Kidney glomerular epithelial cell (primary cell): ENCODE measurements around the gene RIBC2.
"Not testable (repeated sequence)": the region's sequence is repeated elsewhere in the genome, so short reads cannot be mapped to it uniquely, and the experiment has no call there.

Experiments used
- DNase-seq: peaks from one replicate; lab custom pipeline; 2025; lab: John Stamatoyannopoulos, UW

RIBC2 gene

DNA sequence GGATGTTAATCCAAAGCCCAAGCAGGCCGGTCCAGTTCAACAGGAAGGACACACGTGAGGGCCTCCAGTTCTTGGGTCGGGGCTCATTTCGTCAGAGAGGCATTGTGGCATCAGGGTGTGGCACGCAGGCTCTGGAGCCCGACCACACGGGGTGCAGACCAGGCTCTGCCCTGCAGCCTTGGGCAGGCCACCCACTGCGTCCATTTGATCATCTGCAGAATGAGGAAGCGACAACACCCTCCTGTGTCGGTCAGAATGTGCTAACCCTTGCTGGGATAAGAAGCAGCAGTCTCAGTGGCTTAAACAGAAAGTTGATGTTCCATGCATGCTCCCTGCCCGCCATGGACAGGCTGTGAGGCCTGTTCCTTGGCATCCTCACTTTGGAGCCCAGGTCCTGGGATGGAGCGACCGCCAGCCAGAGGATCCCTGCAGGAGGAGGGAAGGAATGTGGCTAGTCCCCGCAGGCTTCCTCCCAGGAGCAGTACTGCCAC lies 10.8 kb downstream of the RIBC2 start:
- no peak for DNase-seq

DNA sequence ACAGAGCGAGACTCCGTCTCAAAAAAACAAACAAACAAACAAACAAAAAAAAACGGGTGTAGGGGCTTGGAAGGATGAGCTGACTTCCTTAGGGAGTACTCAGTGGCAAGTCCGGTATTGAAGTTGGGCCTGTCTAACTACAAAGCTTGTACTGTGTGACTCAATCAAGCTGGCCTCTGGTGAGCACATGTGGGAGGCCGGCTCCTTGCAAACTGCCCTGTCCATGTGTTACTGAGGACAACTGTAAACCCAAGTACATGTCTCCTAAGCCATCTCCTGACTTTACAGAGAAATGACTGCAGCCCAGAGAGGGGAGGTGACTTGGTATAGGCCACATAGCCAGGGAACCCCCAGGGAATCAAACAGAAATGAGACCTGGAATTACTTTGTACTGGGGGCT lies 11.6 kb downstream of the RIBC2 start:
- no peak for DNase-seq

DNA sequence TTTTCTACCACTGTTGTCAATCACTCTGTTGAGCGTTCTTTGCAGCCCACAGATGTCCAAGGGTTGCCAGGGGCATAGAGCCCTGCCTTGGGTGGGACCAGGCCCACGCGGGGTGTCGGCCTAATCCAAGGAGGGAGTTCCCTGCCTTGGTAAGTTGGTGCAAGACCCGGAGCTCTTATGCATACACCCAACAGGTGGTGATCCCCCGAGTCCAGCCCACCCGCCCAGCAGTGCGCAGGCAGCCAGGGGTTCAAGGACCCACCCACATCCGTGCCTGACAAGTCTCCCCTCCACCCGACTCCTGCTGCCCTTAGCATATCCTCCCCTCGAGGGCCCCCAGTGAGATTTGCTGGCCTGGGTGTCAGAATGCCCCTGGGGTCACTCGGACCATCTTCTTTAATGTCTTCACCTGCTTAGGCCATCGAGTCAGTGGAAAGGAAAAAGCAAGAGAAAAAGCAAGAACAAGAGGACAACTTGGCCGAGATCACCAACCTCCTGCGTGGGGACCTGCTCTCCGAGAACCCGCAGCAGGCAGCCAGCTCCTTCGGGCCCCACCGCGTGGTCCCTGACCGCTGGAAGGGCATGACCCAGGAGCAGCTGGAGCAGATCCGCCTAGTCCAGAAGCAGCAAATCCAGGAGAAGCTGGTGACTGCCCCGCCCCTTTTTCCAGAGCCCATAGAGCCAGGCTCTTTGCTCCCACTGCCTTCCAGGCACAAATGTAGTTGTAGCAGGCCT lies 12.2 kb downstream of the RIBC2 start:
- no peak for DNase-seq

DNA sequence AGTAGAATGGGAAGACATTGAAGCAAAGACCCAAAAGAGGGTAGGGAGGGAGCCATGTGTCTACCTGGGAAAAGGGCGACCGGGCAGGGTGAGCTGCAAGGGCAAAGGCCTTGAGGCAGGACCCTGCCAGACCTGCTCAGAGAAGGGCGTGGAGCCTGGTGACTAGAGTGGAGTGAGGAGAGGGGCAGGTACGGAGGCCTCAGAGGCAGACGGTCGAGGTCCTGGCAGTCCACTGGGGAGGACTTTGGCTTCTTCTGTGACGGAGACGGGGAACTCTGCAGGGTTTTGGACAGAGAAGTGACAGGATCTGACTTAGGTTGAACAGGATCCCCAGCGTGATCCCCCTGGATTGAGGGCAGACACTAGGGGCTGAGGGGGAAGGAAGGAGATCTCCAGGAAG lies 12.9 kb downstream of the RIBC2 start:
- DNase-seq, result no peak

DNA sequence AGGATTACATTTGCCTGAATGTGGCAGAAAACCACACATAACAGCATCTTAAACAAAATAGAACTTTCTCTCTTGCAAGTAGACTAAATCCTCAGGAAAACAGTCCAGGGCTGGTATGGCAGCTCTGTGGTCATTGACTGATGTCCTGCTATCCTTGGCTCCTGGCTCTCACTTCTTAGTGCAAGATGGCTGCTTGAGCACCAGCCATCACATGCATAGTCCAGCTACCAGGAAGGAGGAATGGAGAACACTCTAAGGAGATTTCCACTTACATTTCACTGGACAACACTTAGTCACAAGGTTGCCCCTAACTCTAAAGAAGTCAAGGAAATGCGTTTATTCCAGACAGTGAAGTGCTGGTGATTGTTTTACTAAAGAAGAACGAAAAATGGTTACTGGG lies 13.6 kb downstream of the RIBC2 start:
- no peak for DNase-seq

DNA sequence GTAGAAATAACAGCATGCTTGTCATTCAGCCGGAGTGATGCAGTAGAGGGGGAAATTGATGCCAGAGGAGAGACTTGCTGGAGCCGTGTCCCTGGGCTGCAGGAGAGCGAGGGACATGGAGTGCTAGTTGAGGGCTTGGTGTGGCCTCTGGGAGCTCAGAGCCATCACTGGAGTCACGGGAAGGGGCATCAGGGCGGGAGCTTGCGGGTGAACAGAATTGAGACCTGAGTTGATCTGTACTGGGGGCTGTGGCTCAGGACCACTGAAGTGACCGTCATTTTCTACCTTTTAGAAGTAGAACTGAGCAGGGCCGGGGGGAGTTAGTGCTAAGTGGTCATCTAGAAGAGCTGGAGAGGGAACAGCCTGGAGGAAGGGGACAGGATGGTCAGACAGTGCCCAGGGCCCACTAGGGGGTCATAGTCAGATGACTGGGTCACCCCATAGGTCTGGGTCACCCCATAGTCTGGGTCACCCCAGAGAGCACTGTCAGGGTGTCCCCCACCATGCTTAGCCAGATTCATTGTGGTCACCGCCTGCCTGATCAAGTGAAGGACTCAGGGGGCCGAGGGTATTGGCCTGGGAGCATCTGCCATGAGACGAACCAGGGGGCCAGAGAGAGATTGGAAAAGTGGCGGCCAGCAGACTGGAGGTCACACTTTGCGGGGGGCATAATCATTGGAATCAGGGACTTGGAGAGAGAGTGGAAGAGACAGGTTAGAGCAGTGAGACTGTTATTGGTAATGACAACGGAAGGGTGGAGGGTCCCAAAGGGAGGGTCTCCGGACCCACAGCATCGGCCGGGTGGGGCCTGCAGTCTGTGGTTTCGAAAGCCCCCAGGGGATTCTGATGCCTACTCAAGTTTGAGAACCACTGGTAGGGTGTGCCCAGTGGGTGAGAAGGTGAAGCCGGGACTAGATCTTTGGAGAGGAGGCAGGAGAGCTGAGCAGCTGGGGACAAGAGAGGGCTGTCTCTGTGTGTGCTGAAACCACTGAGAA lies 15.2 kb downstream of the RIBC2 start:
- DNase-seq, result no peak

DNA sequence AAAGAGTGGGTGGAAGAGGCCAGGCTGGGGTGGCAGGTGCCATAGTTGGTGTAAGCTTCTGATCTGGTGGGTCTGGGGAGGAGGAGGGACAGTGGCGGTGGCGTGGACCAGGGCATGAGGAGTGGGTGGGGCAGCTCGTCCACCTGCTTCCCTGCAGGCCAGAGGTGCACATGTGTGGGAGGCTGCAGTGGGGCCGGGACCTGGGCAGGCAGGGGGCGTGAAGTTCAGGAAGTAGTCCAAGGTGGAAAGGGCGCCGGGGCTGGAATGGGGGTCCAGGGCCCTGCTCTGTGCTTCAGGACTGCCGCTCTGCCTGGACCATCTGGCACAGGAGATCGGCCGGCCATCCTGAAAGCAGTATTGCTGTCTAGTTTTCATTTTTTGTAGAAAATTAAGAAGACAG lies 15.9 kb downstream of the RIBC2 start:
- no peak for DNase-seq

DNA sequence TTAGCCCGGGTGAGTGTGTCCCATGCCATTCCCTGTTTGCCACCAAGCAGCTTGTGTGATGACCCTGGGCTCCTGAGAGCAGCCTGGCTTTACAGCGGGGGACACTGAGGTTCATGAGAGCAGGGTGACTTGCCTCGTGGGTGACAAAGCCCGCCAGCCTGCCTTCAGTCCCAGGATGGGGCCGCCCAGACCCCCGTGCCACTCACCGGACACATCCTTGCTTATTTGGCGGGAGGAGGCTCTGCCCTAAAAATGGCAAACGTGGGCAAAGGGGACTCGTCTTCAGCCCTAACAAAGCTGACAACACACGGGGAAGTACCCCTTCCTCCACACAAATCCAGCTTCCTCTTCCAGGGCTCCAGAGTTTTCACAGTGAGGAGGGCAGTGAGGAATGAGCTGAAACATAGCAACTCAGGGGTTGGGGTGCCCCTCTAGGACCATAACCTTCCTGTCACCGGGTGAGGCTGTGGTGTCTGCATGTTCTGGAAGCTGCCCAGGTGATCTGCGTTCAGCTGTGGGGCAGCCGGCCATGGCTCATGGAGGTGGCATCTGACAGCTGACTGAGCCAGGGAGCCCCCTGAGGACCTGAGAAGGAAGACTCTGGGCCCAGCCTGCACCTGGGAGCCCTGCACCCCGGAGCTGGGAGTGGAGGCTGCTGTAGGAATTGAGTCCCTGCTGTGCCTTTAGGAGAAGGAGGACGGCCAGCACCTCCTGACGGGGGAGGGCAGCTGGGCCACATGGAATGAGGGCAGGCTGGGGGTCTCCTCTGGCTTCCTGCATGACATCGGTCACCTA lies 16.7 kb downstream of the RIBC2 start:
- no peak for DNase-seq

DNA sequence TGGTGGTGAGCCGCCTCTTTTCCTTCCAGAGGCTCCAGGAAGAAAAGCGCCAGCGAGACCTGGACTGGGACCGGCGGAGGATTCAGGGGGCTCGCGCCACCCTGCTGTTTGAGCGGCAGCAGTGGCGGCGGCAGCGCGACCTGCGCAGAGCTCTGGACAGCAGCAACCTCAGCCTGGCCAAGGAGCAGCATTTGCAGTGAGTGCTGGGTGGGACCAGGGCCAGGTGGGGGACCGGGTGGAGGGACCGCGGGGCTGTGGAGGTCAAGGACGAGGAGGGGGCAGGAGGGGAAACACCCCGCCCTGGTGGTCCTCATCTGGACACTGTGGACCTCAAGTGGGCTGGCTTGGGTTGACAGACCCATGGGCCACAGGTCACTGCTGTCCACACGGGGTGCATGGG lies 17.4 kb downstream of the RIBC2 start:
- DNase-seq, result no peak

DNA sequence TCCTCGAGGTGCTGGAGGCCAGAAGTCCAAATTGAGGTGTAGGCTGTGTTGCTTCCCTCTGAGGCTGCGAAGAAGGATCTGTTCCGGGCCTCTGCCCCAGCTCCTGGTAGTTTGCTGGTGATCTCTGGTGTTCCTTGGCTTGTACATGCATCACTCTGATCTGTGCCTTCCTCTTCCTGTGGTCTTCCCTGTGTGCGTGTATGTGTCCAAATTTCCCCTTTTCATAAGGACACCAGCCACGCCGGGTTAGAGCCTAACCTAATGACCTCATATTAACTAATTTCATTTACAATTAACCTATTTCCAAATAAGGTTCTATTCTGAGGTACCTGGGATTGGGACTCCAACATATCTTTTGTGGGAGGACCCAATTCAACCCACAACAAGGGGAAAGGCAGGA lies 21.5 kb downstream of the RIBC2 start:
- no peak for DNase-seq

DNA sequence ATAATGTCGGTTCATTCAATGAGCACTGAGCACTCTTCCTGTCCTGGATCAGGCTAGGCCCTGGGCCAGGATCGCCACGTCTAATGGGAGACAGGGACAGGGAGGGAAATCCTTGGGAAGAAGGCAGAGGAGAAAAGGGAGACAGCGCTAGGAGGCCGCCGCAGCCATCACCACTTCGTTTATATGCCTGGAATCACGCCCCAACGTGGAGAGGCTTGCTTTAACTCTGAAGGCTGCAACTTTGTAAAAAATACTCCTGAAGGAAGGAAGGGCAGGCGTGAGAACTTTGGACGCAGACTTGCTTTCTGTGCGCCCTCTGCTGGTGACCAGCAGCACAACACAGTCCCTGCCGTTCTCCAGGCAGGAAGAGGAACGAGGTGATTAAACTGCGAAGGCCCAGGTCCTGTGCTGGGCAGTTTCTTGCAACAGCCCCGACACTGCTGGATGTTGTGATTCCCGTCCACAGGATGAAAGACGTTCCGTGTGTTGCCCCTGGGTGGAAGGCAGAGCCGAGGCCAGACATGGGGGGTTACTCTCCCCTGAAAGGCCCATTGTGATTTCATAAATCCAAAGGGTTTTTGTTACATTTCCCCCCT lies 22.1 kb downstream of the RIBC2 start:
- DNase-seq, result peak; percentile 86

DNA sequence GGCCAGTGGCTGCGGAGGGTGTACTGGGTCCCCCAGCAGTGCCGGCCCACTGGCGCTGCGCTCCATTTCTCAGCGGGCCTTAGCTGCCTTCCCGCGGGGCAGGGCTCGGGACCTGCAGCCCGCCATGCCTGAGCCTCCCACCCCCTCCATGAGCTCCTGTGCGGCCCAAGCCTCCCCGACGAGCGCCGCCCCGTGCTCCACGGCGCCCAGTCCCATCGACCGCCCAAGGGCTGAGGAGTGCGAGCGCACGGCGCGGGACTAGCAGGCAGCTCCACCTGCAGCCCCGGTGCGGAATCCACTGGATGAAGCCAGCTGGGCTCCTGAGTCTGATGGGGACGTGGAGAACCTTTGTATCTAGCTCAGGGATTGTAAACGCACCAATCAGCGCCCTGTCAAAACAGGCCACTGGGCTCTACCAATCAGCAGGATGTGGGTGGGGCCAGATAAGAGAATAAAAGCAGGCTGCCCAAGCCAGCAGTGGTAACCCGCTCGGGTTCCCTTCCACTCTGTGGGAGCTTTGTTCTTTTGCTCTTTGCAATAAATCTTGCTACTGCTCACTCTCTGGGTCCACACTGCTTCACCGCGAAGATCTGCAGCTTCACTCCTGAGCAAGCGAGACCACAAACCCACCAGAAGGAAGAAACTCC lies 23.5 kb downstream of the RIBC2 start:
- DNase-seq, result not testable (repeated sequence)

DNA sequence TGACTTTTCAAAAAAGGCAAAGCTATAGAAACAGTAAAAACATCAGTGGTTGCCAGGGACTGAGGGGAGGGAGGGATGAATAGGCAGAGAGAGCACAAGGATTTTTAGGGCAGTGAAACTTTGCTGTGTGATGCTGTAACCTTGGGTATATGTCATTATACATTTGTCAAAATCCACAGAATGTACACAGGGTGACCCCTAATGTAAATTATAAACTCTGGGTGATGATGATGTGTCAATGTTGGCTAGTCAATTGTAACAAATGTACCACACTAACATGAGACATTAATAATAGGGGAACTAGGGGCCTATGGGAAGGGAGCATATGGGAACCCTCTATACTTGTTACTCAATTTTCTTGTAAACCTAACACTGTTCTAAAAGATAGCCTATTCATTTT lies 24.8 kb downstream of the RIBC2 start:
- no peak for DNase-seq

DNA sequence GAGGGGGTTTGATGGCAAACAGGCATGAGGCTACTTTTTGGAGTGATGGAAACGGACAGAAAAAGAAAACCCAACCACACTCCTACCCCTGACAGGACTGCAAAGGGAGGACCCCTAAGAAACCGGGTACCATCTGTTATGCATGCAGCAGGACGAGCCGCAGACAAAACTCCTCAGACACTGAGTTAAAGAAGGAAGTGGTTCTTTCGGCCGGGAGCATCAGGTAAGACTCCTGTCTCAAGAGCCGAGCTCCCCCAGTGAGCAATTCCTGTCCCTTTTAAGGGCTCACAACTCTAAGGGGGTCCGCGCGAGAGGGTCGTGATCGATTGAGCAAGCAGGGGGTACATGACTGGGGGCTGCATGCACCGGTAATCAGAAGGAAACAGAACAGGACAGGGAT lies 27.2 kb downstream of the RIBC2 start:
- not testable (repeated sequence) for DNase-seq

DNA sequence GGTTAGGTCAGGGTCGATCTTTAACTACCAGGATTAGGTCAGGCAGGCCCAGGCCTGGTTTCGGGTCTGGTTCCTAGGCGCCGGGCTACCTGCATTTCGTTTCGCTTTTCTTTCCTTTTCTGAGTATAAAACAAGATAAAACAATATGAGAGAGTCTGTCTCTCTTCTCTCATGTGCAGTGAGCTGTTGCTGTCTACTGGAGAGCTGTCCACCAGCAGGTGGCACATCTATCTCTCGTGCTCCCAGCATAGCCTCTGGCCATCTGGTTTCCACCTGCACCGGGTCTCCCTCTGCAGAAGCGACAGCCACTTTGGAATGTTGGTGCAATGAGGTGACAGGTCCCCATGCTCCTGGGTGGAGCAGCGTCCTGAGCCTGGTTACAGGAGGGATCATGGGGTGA lies 27.6 kb downstream of the RIBC2 start:
- DNase-seq, result peak; percentile 33

DNA sequence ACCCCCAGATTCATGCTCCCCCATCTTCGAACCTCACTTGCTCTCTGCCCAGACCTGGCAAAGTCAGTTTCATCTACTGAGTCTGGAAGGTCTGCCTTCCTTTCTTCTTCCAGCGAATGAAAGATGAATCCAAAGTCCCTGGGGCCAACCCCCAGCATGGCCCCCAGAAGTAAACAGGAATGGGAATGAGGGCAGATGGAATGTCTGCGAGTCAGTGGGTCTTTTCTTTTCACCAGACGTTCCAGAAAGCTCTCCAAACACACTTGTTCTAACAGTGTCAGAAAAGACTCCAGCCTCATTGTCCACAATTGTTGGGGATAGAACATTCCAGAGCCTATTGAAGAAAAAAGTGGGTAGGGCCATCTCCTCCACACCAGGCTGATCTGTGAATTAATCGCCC lies 28.6 kb downstream of the RIBC2 start:
- DNase-seq, result no peak

DNA sequence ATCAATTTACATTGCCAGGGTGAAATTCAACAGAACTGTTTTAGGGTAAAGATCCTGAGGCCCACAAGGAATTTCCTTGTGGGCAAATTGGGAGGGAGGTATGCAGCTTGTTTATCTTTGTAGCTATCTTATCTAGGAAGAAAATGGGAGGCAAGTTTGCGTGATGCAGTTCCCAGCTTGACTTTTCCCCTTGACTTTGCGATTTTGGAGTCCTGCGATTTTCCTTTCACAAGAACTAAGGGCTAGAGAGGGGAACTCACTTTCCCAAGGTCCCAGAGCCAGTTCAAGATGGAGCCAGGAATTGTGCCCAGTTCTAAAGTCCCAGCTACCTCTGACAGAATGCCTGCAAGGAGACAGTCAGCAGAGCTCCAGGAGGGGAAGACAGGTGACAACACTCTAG lies 30.7 kb downstream of the RIBC2 start:
- no peak for DNase-seq

DNA sequence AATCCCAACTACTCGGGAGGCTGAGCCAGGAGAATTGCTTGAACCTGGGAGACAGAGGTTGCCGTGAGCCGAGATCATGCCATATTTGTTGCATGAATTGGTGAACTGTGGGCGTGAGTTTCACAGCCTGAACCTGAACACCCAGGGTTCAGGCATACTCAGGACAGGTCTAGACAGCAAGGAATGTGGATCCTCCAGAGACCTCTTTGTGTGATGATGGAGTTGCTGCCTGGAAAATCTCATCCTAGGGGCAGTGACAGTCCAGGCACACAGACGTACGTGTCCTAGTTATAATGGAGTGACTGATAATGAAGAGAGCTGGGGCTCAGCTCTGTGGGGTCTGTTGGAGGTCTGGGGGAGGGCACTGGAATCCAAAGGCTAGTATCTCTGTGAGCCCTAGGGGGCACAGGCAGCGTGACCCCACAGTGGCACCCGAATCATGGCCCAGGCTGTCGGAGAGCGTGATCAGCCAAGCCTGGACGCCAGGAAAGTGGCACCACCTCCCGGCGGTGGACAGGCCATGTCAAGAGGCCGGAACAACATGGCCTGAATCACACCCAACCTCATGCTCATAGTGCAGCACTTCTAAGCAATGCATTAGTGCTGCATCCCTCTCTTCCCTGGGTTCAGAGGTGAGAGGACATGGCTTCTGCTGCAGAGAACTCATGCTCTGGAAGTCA lies 31.7 kb downstream of the RIBC2 start:
- DNase-seq, result no peak

DNA sequence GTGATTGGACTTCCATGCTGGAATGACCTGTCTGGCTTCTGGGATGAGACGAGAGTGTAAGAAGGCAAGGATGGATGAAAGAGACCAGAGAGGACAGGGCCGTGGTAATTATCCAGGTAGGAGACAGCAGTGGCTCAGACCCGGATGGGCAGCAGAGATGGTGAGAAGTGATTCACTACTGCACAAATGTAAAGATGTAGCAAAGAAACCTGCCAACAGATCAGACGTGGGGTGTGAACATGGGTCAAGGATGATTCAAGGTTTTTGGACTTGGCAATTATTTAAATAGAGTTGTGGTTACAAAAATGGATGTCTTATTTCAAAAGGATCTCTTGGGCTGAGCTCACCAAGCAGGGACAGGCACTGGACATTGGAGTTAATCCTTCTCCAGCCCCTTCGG lies 32.7 kb downstream of the RIBC2 start:
- DNase-seq, result no peak

DNA sequence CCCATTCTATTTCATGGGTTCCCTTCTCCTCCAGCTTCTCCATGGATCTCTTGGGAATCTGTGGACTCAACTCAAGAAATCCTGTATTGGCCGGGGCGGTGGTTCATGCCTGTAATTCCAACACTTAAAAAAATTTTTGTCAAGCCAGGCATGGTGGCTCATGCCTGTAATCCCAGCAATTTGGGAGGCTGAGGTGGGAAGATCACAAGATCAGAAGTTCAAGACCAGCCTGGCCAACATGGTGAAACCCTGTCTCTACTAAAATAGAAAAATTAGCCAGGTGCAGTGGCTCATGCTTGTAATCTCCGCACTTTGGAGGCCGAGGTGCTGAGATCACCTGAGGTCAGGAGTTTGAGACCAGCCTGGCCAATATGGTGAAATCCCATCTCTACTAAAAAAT lies 34.1 kb downstream of the RIBC2 start:
- DNase-seq, result not testable (repeated sequence)

DNA sequence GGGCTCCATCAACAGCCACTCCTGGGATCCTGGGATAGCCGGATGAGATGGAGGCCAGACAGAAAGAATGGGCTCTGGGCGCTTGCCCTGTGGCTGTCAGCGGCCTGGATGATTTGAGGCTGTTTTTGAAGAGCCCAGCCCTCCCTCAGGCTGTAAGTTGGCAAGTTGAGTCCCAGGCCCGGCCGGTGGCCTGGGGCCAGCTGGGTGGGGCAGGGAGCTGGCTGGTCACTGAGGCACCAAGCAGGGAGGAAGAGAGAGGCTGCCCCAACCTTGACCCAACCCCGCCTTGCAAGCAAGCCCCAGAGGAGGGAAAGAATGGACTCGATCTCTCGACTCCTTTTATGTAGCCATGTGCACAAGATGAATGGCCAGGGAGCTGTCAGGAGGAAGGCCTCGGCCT lies 34.9 kb downstream of the RIBC2 start:
- DNase-seq, result no peak
